Neural progenitor cell (in vitro differentiated cells): ENCODE data around the gene PFN1.

Experiments
- CTCF ChIP-seq: fragments of 200-600 bp; sonication (generic); IDR thresholded peaks from 2 replicates; pipeline ENCODE4 v1.5.1; 2017; ENCODE audit warnings: antibody characterized with exemption, mild to moderate bottlenecking
- EZH2 ChIP-seq: fragments of 200-600 bp; sonication (generic); IDR thresholded peaks from 2 replicates; pipeline ENCODE4 v1.6.1; 2017; ENCODE audit warnings: antibody characterized with exemption, mild to moderate bottlenecking, moderate library complexity

GRCh38 chr17:4913994-4914393 lies 34.3 kb downstream of the PFN1 start:
- TF ChIP-seq CTCF (no peak), EZH2 (no peak)
